Measurements from ENCODE around the gene NBAS.

Gene NBAS

GRCh38 chr2:15591373-15591691 is 30.2 kb upstream of the NBAS start:
- no peak for DNase-seq (ENCODE audit: low spot score)

- DNase-seq (ENCODE audit: low spot score) = peak; percentile 19
Observed at GRCh38 chr2:15588329-15588919, 27.3 kb upstream of the NBAS start.

- DNase-seq (ENCODE audit: low spot score) = no peak
Observed at GRCh38 chr2:15584767-15585469, 23.8 kb upstream of the NBAS start.

DNA sequence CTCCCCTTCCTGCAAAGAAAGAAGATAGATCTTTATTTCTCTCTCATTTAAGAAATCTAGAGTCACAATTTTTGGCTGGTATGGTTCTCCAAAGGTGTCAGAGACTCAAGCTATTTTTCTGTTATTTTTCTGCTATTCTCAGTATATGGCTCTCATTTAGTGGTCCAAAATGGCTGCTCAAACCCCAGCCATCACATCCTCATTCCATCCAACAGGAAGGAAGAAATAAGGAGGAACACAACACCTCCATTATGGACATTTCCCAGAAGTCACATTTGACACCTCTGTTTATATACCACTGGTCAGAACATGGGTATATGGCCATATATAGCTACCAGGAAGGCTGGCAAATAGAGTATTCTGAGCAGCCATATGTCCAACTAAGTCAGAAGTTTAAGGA is 23.2 kb upstream of the NBAS start:
- no peak for DNase-seq (ENCODE audit: low spot score)

GRCh38 chr2:15583826-15584225 is 22.7 kb upstream of the NBAS start:
- DNase-seq (ENCODE audit: low spot score) = no peak

DNA sequence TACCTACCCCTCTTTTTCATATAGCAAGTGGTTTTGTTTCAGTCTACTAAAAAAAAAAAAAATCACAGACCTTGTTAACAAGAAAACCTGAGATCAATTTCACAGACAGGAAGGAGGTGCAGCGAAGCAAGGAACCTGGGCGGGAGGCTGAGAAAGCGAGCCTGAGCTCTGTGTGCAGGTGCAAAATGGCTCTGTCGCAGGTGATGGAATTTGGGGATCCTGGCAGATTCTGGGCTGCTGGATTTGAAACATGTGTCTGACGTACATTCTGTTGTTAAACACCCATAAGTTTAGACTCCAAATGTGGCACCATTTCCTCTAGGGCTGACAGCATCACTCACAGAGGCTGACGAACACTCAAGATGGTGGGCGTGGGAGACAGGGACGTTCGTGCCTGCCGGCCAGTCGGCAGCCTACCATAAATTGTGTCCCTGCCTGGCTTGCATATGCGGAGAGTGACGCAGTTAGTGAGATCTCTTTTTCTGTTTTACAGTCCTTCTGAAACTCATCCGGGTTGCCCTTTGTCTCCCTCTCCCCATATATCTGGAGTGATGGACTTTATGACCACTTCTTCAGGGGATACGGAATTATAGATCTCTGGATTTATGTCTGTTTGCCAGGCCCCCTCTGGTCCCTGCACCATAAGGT is 21.7 kb upstream of the NBAS start:
- DNase-seq (ENCODE audit: low spot score) = no peak

DNA sequence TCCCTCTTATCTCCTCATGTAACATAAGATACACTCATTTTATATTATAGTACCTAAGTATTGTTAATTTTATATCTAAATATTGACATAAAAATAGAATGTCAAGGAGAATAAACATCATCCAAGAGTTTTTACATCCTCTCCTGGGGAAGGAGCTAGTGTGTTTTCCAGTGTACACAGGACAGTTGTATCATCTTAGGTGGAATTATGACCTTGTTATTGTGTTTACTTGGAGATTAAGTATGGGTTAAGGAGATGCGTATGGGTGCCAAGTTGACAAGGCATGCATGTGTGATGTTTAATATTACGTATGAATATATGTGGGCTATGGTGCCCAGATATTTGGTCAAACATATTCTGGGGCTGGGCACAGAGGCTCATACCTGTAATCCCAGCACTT is 19.3 kb upstream of the NBAS start:
- no peak for DNase-seq (ENCODE audit: low spot score)

GRCh38 chr2:15579641-15580040 is 18.5 kb upstream of the NBAS start:
- no peak for DNase-seq (ENCODE audit: low spot score)

DNA sequence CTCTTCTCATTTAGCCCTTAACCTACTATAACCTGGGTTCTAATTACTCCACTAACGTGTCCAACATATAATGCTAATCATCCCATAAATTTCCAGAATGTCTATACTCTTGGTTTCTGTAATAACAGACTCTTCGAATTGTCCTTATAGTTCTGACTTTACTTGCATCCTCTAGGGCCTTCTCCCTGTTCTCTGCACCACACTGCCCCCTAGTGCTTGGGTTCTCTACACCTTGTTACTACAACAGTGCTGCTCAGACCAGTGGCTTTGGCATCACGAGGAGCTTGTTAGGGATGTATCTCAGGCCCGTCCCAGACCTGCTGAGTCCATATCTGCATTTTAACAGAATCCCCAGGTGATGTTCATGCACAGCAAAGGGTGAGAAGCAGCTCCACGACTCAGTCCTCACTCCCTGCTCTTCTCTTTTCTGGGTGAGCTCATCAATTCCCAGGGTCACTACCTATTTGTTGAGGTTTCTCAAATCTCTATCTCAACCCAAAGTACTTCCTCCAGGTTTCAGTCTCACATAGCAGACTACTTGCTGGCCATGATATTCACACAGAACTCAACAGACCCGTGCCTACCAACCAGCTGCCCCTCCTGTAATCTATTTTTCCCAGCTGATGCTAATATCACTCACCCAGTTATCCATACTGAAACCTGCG is 16.1 kb upstream of the NBAS start:
- DNase-seq (ENCODE audit: low spot score) = peak; percentile 59

DNA sequence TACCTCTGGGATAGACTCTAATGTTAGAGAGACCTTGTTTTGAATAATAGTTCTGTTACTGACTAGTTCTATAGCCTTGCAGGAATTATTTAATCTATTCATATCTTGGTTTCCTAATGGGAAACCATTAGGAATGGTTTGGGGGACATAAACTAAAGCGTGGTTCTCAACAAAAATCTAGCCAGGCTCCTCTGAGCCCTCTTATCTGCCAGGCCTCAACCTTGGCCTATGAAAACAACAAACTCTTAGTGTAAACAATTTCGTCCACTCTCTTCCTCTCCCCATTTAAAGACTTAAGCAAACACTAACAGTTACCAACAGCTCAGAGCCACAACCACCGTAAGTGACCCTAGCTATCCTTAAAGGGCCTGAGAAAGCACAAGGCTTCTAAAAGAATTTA is 10.6 kb upstream of the NBAS start:
- no peak for DNase-seq (ENCODE audit: low spot score)

DNA sequence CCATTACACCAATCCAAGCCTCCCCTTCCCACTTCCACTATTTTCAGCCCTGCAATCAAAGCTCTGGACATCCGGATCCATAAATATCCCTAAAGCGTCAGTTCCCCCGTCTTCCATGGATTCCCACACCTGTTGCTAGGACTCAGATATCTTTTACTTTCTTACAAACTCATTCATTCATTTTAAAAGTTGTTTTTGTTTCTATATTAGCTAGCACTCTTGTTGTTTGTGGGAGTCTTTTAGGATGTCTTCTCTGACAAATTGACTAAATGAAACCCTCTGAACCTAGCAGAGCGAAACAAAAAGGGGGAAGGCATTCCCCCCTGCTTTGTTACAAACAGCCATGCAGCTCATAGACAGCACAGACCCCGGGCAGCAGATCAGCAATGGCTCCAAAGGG is 9.0 kb upstream of the NBAS start:
- DNase-seq (ENCODE audit: low spot score) = no peak

DNA sequence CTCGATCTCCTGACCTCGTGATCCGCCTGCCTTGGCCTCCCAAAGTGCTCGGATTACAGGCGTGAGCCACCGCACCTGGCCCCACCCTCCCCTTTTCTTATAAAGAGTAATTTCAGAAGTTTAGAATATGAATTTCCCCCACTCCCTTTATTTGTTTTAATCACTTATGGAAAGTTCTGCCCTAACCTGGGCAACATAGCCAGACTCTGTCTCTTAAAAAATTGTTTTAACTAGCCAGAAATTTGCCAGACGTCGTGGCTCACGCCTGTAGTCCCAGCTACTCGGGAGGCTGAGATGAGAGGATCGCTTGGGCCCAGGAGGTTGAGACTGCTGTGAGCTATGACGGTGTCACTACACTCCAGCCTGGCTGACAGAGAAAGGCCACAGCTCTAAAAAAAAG is 7.7 kb upstream of the NBAS start:
- DNase-seq (ENCODE audit: low spot score) = no peak

DNA sequence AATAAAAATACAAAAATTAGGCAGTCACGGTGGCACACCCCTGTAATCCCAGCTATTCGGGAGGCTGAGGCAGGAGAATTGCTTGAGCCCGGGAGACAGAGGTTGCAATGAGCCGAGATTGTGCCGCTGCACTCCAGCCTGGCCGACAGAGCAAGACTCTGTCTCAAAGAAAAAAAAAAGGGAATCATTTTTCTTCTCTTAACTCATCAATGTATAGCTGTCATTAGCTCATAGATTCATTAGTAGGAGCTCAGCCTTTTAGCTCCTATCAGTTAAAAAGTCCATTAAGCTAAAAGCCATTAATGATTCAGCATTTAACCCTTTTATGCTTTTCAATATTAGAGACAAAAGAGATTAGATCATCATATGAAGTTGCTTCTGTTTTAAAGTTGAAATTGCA is 5.8 kb upstream of the NBAS start:
- no peak for DNase-seq (ENCODE audit: low spot score)

GRCh38 chr2:15565994-15566671 is 5.0 kb upstream of the NBAS start:
- DNase-seq (ENCODE audit: low spot score) = no peak

- DNase-seq (ENCODE audit: low spot score) = no peak
Observed at GRCh38 chr2:15565392-15565791, 4.3 kb upstream of the NBAS start.

- DNase-seq (ENCODE audit: low spot score) = no peak
Observed at GRCh38 chr2:15563227-15564100, 2.3 kb upstream of the NBAS start.

DNA sequence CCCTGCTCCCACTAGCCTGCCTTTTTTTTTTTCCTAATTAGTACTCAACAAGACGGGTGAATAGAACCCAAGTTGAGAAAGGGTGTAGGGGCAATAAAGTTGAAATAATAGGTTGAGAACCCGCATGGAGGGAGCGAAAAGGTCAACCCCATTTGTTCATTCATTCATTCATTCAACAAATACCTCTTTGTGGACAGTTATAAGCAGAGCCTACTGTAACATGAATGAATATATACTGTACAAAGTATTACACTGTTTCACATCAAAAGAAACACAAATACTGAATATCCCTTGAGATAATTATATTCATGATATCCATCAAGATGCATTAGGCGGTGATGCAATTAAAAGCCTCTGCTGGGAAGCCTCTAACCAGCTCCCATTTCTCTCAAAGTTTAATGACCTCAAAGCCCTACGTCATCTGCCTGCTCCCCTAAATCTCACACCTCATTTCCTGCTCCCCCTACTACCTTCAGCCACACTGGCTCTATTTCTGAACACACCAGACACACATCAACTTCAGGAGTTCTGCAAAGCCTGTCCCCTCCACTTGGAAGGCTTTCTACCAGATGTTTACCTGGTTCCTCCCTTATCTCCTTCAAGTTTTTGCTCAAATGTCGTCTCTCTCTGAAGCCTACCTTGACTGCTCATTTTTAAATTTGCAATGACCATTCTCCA is 1.4 kb upstream of the NBAS start:
- DNase-seq (ENCODE audit: low spot score) = no peak

GRCh38 chr2:15561574-15562344 is 625 bp upstream of the NBAS start:
- peak; percentile 15 for DNase-seq (ENCODE audit: low spot score)

GRCh38 chr2:15560140-15560987 is 770 bp downstream of the NBAS start:
- DNase-seq (ENCODE audit: low spot score) = peak; percentile 39
